ENCODE data around the gene MGAT3.
"Not testable (repeated sequence)": the region's sequence is repeated elsewhere in the genome, so short reads cannot be mapped to it uniquely, and the experiment has no call there.

Gene MGAT3, protein sequence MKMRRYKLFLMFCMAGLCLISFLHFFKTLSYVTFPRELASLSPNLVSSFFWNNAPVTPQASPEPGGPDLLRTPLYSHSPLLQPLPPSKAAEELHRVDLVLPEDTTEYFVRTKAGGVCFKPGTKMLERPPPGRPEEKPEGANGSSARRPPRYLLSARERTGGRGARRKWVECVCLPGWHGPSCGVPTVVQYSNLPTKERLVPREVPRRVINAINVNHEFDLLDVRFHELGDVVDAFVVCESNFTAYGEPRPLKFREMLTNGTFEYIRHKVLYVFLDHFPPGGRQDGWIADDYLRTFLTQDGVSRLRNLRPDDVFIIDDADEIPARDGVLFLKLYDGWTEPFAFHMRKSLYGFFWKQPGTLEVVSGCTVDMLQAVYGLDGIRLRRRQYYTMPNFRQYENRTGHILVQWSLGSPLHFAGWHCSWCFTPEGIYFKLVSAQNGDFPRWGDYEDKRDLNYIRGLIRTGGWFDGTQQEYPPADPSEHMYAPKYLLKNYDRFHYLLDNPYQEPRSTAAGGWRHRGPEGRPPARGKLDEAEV

GRCh38 chr22:39456522-39457197, at the start of gene MGAT3:
Gene MGAT3 (plus strand): TSS chr22:39457012. CDS start chr22:39487348, 30,336 bp downstream.
- DNase-seq (ENCODE audit: low spot score), result no peak

DNA sequence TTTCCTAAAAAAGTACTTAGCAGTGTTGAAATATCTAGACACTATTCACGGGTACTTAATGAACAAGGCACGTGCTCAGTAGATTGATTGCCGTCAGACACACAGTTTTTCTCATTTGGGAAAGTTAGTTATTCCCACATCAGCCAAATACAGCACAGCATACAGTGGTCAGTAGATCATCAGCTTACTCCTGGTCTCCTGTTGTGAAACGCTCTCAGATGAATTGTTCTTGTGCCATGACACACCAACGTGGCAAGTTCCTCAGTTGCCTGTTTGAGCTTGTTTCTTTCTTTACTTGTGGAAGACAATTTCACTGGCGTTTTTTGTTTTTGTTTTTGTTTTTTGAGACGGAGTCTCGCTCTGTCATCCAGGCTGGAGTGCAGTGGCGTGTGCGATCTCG, 48.6 kb upstream of the MGAT3 start:
- DNase-seq (ENCODE audit: low spot score), result no peak

DNA sequence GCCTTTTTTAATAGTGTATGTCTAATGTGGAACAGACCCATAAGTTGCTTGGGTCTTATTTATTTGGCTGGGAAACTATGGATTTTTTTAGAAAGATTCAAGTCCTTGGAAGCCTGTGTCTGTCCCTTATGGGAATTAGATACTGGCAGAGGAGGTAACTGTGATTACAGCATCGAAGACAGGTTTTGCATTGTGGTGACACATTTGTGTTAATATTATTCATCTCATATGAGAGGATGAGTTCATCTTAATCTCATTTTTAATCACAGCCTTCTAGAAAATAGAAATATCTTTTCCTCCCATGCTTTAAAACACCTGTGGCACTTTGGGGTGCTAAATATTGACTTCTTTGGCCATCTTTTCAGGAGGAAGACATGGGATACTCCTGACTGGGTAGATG, 48.0 kb upstream of the MGAT3 start:
- no peak for DNase-seq (ENCODE audit: low spot score)

- no peak for DNase-seq (ENCODE audit: low spot score)
These were observed 47.2 kb upstream of the MGAT3 start for GRCh38 chr22:39409516-39410029.

GRCh38 chr22:39410264-39410663, 46.5 kb upstream of the MGAT3 start:
- DNase-seq (ENCODE audit: low spot score), result no peak

DNA sequence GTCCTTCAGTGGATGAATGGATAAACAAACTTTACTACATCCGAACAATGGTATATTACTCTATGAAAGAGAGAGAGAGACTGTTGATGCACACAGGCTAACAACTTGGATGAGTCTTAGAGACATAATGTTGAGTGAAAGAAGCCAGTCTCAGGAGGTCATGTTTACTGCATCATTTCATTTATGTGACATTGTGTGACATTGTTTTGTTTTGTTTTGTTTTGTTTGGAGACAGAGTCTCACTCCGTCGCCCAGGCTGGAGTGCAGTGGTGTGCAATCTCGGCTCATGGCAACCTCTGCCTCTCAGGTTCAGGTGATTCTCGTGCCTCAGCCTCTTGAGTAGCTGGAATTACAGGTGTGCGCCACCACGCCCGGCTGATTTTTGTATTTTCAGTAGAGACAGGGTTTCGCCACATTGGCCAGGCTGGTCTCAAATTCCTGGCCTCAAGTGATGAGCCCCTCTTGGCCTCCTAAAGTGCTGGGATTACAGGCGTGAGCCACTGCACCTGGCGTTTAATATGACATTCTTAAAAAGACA, 44.9 kb upstream of the MGAT3 start:
- DNase-seq (ENCODE audit: low spot score), result not testable (repeated sequence)

DNA sequence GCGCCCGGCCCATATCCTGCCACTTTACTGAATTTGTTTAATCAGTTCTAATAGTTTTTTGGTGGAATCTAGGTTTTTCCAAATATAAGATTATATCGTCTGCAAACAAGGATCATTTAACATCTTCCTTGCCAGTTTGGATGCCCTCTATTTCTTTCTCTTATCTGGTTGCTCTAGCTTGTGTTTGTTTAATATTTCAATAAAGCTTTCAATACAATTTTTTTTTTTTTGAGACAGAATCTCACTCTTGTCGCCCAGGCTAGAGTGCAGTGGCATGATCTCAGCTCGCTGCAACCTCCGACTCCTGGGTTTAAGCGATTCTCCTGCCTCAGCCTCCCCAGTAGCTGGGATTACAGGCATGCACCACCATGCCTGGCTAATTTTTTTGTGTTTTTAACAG, 43.6 kb upstream of the MGAT3 start:
- DNase-seq (ENCODE audit: low spot score), result not testable (repeated sequence)

- no peak for DNase-seq (ENCODE audit: low spot score)
These were observed 42.4 kb upstream of the MGAT3 start for GRCh38 chr22:39414377-39414776.

GRCh38 chr22:39414886-39415285, 41.9 kb upstream of the MGAT3 start:
- no peak for DNase-seq (ENCODE audit: low spot score)

- no peak for DNase-seq (ENCODE audit: low spot score)
These were observed 41.3 kb upstream of the MGAT3 start for GRCh38 chr22:39415506-39415905.

- no peak for DNase-seq (ENCODE audit: low spot score)
These were observed 40.5 kb upstream of the MGAT3 start for GRCh38 chr22:39416319-39416718.

- no peak for DNase-seq (ENCODE audit: low spot score)
These were observed 39.2 kb upstream of the MGAT3 start for GRCh38 chr22:39417641-39418040.

DNA sequence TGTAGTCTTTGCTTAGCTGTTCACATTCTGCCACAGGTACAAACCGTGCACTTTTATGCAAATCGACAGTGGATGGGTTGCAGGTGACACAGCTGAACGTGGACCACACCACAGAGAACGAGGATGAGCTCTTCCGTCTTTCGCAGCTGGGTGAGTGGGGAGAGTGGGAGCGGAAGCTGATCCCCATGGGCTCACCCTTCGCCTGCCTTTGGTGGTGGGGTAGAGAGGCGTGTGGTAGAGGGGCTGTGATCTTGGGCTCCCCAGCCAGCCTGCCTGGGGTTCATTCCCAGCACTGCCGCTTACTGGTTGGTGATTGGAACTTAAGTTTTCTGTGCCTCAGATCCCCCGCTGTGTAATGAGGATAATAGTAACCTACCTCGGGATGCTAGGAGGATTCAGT, 38.1 kb upstream of the MGAT3 start:
- no peak for DNase-seq (ENCODE audit: low spot score)

GRCh38 chr22:39419096-39419495, 37.7 kb upstream of the MGAT3 start:
- DNase-seq (ENCODE audit: low spot score), result no peak

DNA sequence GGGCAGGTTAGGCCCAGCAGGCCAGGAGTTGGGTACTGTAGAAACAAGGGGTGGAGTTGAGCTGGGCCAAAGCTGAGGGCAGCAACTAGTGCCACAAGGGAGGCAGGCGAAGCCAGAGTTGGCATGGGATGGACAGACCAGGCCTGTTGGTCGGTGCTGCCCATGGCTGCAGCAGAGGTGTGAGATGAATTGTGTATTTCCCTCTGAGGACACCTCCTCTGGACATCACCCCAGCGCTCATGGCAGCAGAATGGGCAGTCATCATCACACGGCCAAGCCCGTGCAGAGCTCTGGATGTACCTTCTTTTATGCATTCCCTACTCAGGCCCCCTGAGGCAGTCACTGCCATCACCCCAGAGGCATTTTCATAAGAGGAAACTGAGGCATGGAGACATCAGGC, 36.9 kb upstream of the MGAT3 start:
- no peak for DNase-seq (ENCODE audit: low spot score)

DNA sequence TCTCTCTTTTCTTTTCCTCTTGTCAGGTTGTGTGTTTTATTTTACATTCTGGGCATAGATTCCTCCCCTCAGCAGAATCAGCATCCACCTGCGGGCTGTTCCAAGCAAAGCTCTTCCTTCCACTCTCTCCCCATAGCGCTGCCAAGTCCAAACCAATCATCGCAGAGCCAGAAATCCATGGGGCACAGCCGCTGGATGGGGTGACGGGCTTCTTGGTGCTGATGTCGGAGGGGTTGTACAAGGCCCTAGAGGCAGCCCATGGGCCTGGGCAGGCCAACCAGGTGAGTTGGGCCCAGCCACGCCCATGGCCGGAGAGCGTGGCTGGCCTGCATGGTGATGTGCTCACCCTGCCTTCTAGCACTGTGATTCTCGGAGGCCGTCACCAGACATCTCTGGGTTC, 35.1 kb upstream of the MGAT3 start:
- no peak for DNase-seq (ENCODE audit: low spot score)

DNA sequence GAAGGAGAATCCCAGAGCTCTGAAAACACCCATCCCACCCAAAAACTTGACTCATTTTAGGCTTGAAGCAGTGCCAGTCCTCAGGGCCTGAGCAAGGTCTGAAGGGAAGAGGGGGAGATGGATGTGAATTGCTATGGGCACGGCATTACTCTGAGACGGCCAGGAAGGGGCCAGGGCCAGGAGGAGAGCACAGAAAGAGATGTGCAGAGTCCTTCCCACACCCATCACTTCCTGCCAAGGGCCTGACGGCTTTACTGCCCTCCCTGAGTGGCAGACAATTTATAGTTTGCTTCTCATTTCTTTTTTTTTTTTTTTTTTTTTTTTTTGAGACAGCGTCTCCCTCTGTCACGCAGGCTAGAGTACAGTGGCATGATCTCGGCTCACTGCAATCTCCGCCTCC, 34.7 kb upstream of the MGAT3 start:
- DNase-seq (ENCODE audit: low spot score), result no peak

DNA sequence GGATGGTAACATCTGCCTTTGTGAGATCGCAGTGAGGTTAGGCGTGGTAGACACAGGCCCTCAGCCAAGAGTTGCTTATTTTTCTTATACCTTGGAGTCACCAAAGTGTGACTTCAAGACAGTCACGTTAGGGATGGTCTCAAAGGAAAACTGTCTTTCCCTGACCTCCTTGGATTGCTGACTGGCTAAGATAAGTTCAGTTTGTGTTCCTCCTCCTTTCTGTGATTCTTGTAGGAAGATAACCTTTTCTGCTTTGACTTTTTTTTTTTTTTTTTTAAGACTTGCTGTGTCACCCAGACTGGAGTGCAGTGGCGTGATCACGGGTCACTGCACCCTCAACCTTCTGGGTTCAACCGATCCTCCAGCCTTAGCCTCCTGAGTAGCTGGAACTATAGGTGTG, 34.1 kb upstream of the MGAT3 start:
- no peak for DNase-seq (ENCODE audit: low spot score)

DNA sequence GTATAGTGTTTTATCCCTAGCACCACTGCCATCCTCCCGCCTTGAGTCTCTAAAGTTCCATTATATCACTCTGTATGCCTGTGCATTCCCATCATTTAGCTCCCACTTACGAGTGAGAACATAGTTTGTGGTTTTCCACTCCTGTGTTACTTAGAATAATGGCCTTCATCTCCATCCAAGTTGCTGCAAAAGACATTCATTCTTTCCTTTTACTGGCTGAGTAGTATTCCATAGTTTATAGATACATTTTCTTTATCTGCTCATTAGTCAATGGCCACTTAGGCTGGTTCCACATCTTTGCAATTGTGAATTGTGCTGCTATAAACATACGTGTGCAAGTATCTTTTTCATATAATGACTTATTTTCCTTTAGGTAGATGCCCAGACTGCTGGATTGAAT, 32.8 kb upstream of the MGAT3 start:
- no peak for DNase-seq (ENCODE audit: low spot score)

- DNase-seq (ENCODE audit: low spot score), result no peak
These were observed 30.3 kb upstream of the MGAT3 start for GRCh38 chr22:39426380-39427043.

GRCh38 chr22:39427751-39428596, 28.8 kb upstream of the MGAT3 start:
- DNase-seq (ENCODE audit: low spot score), result no peak

Data from kidney tubule cell (primary cell).